AG04450 (cell line): ENCODE data around the gene FILIP1. TPM values are rescaled to one million over a fixed set of nuclear protein-coding genes. Genes with fewer than 3 reads are reported as not detected.
A peak's percentile ranks its signal among the peaks of the same experiment; 100 is the strongest.

ENCODE experiments used
- CTCF ChIA-PET: fragments of 300-600, 350-600 bp; formaldehyde crosslinking; extraction: SDS; loops from one replicate; lab custom pipeline; 2022; ENCODE audit warnings: antibody characterized with exemption, inconsistent platforms; lab: Charles Lee
- POLR2A ChIA-PET: fragments of 350-600 bp; formaldehyde crosslinking; extraction: SDS; loops from one replicate; lab custom pipeline; 2021; ENCODE audit warnings: antibody characterized with exemption, inconsistent platforms; lab: Yijun Ruan, JAX
- DNase-seq: peaks from one replicate; pipeline ENCODE4 v3.0.0-alpha.2; 2011; ENCODE audit warnings: low read depth, low spot score
- H3K27ac ChIP-seq: one replicate; pipeline ENCODE4 v1.5.1; 2012; ENCODE audit warnings: low read depth, low read length, control low read depth
- H3K27me3 ChIP-seq: one replicate; pipeline ENCODE4 v1.6.0; 2012; ENCODE audit warnings: low read length; ENCODE audit not compliant: control insufficient read depth, insufficient read depth
- H3K4me3 ChIP-seq: 2 replicates; pipeline ENCODE4 v1.5.1; 2011; ENCODE audit warnings: mild to moderate bottlenecking, low read depth, low read length, control low read depth
- H3K9me3 ChIP-seq: 2 replicates; pipeline ENCODE4 v1.5.1; 2012; ENCODE audit warnings: low read length; ENCODE audit not compliant: control insufficient read depth, insufficient read depth
- CTCF ChIP-seq: IDR thresholded peaks from 2 replicates; pipeline ENCODE4 v1.5.1; 2011; ENCODE audit warnings: low read depth, low read length, control low read depth, inconsistent platforms
- polyA plus RNA-seq: library from polyadenylated mRNA; depleted of rRNA; stranded (reverse); fragments of >200 nt; gene quantifications from 2 replicates; pipeline ENCODE4 v1.2.3, GENCODE V29; 2011

FILIP1 gene
- polyA plus RNA-seq, 1 experiment = 0.12 TPM

GRCh38 chr6:75257343-75258087 is 236.1 kb downstream of the FILIP1 start:
- H3K27ac ChIP-seq = no peak overlapping the region
- H3K9me3 ChIP-seq = no peaks in the 10 kb centered on the region
- H3K27me3 ChIP-seq = no peaks in the 10 kb centered on the region
- TF ChIP-seq CTCF = no peak
- ChIA-PET POLR2A (no interaction called here), CTCF (interaction anchor here (0.9 to 5.1 kb wide), 5 partner anchors 10 to 289 kb away, joined by 3 to 36 read pairs (median 6); partner anchors contain the start of gene COX7A2)
- DNase-seq = no peak
- no peak overlapping the region for H3K4me3 ChIP-seq

DNA sequence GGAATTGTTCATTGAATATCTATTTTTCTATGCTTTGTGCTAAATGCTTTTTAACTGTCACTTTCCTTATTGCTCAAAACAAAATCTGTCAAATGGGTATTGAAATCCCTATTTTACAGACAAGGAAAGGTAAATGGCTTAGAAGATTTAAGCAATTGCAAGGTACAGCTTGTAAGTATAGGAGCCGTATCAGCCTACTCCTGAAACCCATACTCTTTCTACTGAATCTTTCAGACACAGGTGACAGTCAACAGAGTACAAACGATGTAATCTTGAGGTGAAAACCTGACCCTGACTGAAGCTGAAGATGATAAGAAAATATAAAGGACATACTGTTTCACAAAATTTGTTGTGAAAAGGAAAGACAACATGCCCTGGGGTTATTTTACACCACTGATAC is 243.0 kb downstream of the FILIP1 start:
- H3K9me3 ChIP-seq = no peaks in the 10 kb centered on the region
- POLR2A ChIA-PET = no interaction called here
- H3K4me3 ChIP-seq = no peak overlapping the region
- no peak overlapping the region for H3K27ac ChIP-seq
- DNase-seq = no peak
- no peak for TF ChIP-seq CTCF
- CTCF ChIA-PET = interaction anchor here (1.4 to 1.6 kb wide), 2 partner anchors 17 to 296 kb away, joined by 3 to 12 read pairs; no protein-coding TSS in a partner anchor
- no peaks in the 10 kb centered on the region for H3K27me3 ChIP-seq

DNA sequence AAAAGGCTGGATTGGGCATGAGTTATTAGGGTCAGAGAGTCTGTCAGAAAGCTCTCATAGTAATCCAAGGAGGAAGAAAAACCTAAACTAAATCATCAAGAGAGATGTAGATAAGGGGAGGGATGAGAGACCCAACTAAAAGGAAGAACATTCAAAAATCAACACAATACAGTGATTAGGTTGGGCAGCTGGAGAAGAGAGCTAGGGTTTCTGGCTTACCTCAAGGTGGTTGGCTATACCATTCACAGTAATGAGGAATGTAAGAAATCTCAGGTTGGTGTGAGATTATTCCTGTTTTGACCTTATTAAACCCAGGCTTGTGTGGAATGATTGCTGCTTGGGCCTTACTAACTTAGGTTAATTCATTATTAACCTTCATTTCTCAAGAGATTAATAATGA is 243.8 kb downstream of the FILIP1 start:
- DNase-seq = no peak
- CTCF ChIA-PET = interaction anchor here (1.6 kb wide), 1 partner anchor 17 kb away, joined by 12 read pairs; no protein-coding TSS in a partner anchor
- no peaks in the 10 kb centered on the region for H3K27me3 ChIP-seq
- no peak overlapping the region for H3K4me3 ChIP-seq
- POLR2A ChIA-PET = no interaction called here
- no peak for TF ChIP-seq CTCF
- no peak overlapping the region for H3K27ac ChIP-seq
- no peaks in the 10 kb centered on the region for H3K9me3 ChIP-seq

DNA sequence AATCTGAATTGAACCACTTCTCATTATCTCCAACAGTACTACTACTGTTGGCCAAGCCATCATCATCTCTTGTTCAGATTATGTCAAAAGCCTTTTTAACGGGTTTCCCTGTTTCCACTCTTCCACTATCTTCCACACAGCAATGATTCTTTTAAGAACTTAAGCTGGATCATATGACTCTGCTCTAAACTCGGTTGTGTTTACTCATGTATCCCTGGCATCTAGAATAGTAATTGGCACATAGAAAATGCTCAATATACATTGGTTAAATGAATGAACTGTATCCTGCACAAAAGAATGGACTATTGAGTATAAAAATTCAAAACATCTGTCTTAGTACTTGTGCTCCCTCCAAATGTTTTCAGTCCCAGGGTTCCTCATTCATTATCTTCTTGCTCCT is 247.2 kb downstream of the FILIP1 start:
- ChIA-PET CTCF (no interaction called here), POLR2A (no interaction called here)
- Histone ChIP-seq H3K27me3 (no peaks in the 10 kb centered on the region), H3K4me3 (no peak overlapping the region), H3K9me3 (no peaks in the 10 kb centered on the region), H3K27ac (no peak overlapping the region)
- no peak for DNase-seq
- TF ChIP-seq CTCF = no peak

DNA sequence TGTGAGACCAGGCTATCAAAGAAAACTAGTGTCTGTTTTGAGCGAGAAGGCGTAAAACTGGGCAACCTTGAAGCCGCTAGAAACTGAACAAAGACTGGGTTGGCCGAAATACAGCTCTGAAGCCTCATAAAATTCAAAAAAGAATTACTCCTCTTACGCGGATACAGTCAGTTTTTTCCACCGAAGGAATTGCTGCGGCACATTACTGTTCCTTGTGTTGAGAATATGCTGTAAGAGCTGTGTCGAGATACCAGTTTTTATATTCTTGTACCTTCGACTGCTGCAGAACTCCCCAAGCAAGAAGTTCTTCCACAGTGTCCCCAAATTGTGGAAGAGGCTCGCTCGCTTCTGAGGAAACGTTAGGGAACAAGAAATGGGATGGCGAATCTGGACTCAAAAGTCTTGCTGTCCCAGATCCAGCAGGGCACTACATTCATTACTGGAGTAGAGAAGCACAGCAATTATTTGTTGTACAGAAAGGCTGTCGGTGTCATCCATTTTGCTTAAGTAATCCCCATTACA is 249.5 kb downstream of the FILIP1 start:
- peak overlapping the region; percentile 95 for H3K4me3 ChIP-seq
- no peaks in the 10 kb centered on the region for H3K27me3 ChIP-seq
- H3K9me3 ChIP-seq = no peaks in the 10 kb centered on the region
- ChIA-PET CTCF (interaction anchor here (1.1 to 2.0 kb wide), 7 partner anchors 8 to 302 kb away, joined by 4 to 12 read pairs (median 6); no protein-coding TSS in a partner anchor), POLR2A (interaction anchor here (1.2 to 1.3 kb wide), 5 partner anchors 35 to 1724 kb away, joined by 3 to 5 read pairs (median 4); partner anchors contain the start of gene COL12A1)
- no peak for TF ChIP-seq CTCF
- DNase-seq = no peak
- H3K27ac ChIP-seq = peak overlapping the region; percentile 91
